DND-41 (cell line): ENCODE measurements around the gene ZNF592.

Source experiments
- CTCF ChIP-seq: IDR thresholded peaks from 2 replicates; pipeline ENCODE4 v1.5.1; 2012; ENCODE audit warnings: borderline replicate concordance, low read length, moderate library complexity, mild to moderate bottlenecking; ENCODE audit not compliant: poor library complexity, severe bottlenecking; ENCODE audit errors: extremely low read depth
- EZH2 ChIP-seq: IDR thresholded peaks from 3 replicates; pipeline ENCODE4 v1.6.1; 2012; ENCODE audit warnings: borderline replicate concordance, low read depth, mild to moderate bottlenecking, moderate library complexity, low read length, inconsistent platforms; ENCODE audit not compliant: severe bottlenecking

DNA sequence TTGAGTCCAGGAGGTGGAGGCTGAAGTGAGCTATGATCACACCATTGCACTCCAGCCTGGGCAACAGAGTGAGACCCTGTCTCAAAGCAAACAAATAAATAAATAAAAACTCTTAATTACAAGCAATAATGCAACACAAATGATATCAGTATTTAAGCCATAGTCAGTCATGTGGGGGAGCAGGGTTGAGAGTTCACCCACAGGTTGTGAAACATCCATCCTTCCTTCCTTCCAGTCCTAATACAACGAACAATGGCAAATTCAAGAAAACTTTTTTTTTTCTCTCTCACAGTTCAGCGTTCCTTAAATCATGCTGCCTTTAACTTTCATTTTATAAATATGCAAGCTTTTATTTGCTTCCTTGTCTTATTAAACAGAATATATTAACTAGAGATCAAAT lies 24.1 kb downstream of the ZNF592 start:
- no peak for TF ChIP-seq CTCF
- no peak for TF ChIP-seq EZH2
